OCI-LY7 (cell line): ENCODE results near the gene IFT27. TPM values are rescaled to one million over a fixed set of nuclear protein-coding genes. Genes with fewer than 3 reads are reported as not detected.
A peak's percentile ranks its signal among the peaks of the same experiment; 100 is the strongest.

ENCODE experiments used
- Bru-seq: library from RNA; stranded (reverse); fragments of 400-500 nt; gene quantifications from one replicate; lab custom pipeline; 2021; lab: Mats Ljungman, UMichigan
- BruChase-seq, 2 experiments: library from RNA; stranded (reverse); fragments of 400-500 nt; gene quantifications; one replicate each; lab custom pipeline; 2021; lab: Mats Ljungman, UMichigan
- BruUV-seq: library from RNA; stranded (reverse); fragments of 400-500 nt; replicated peaks from 2 replicates; lab custom pipeline; 2021; lab: Mats Ljungman, UMichigan
- CTCF ChIA-PET: fragments of 300-600 bp; sonication (Branson Sonifier 250); formaldehyde crosslinking; loops from one replicate; lab custom pipeline; 2022; ENCODE audit warnings: antibody characterized with exemption; ENCODE audit not compliant: unreplicated experiment; lab: Charles Lee
- POLR2A ChIA-PET: fragments of 300-600 bp; sonication (Branson Sonifier 250); formaldehyde crosslinking; loops from one replicate; lab custom pipeline; 2022; ENCODE audit warnings: antibody characterized with exemption; lab: Charles Lee
- DNase-seq: peaks from one replicate; pipeline ENCODE4 v3.0.0-alpha.2; 2015; ENCODE audit warnings: low spot score
- H2AFZ ChIP-seq: fragments of 200-600 bp; sonication (generic), shearing (Covaris generic); 2 replicates; pipeline ENCODE4 v1.6.1; 2014; ENCODE audit warnings: mild to moderate bottlenecking, antibody characterized with exemption, low read length, moderate library complexity
- H3K27ac ChIP-seq: fragments of 200-600 bp; sonication (generic); 2 replicates; pipeline ENCODE4 v1.5.1; 2014; ENCODE audit warnings: mixed run types, low read depth, mild to moderate bottlenecking, moderate library complexity, low read length, inconsistent platforms; ENCODE audit not compliant: poor library complexity, severe bottlenecking
- H3K36me3 ChIP-seq: fragments of 200-600 bp; sonication (generic); 2 replicates; pipeline ENCODE4 v1.6.1; 2014; ENCODE audit warnings: mild to moderate bottlenecking, antibody characterized with exemption, low read length, moderate library complexity, mixed read lengths; ENCODE audit not compliant: insufficient read depth
- H3K4me1 ChIP-seq: fragments of 200-600 bp; sonication (generic); 2 replicates; pipeline ENCODE4 v1.5.1; 2014; ENCODE audit warnings: mild to moderate bottlenecking, low read length; ENCODE audit not compliant: insufficient read depth, poor library complexity, severe bottlenecking
- H3K4me2 ChIP-seq: fragments of 200-600 bp; sonication (generic); 2 replicates; pipeline ENCODE4 v1.6.1; 2014; ENCODE audit warnings: mild to moderate bottlenecking, low read length
- H3K4me3 ChIP-seq: fragments of 200-600 bp; sonication (generic); 2 replicates; pipeline ENCODE4 v1.5.1; 2014; ENCODE audit warnings: mild to moderate bottlenecking, low read depth, low read length; ENCODE audit not compliant: poor library complexity, severe bottlenecking
- H3K79me2 ChIP-seq: fragments of 200-600 bp; sonication (generic); 2 replicates; pipeline ENCODE4 v1.6.1; 2016; ENCODE audit warnings: low read depth, mild to moderate bottlenecking, low read length, moderate library complexity, mixed read lengths; ENCODE audit not compliant: insufficient read depth
- H3K9me2 ChIP-seq: fragments of 200-600 bp; sonication (generic); 2 replicates; pipeline ENCODE4 v1.6.1; 2016; ENCODE audit warnings: mild to moderate bottlenecking, low read length, mixed read lengths; ENCODE audit not compliant: insufficient read depth
- H3K9me3 ChIP-seq: fragments of 200-600 bp; sonication (generic); 2 replicates; pipeline ENCODE4 v1.6.1; 2014; ENCODE audit warnings: mild to moderate bottlenecking, mixed run types, low read length, mixed read lengths
- H4K20me1 ChIP-seq: fragments of 200-600 bp; sonication (generic); 2 replicates; pipeline ENCODE4 v1.6.1; 2014; ENCODE audit warnings: mild to moderate bottlenecking, antibody characterized with exemption, low read length, moderate library complexity, mixed read lengths; ENCODE audit not compliant: insufficient read depth
- EZH2phosphoT487 ChIP-seq: fragments of 200-600 bp; sonication (generic); IDR thresholded peaks from 2 replicates; pipeline ENCODE4 v1.6.1; 2018; ENCODE audit warnings: low read depth, borderline replicate concordance, mild to moderate bottlenecking, mixed run types, antibody characterized with exemption, low read length, moderate library complexity, mixed read lengths
- intact Hi-C: fragments of 100-400 bp; cut with micrococcal nuclease; formaldehyde crosslinking; loops from one replicate; pipeline ENCODE4 v1.10.0; 2022; ENCODE audit not compliant: unreplicated experiment
- long read RNA-seq: library from polyadenylated mRNA; stranded (forward); transcript quantifications from one replicate; pipeline ENCODE4 v2.0.0, GENCODE V29; 2022
- total RNA-seq, 2 experiments: library from RNA; depleted of rRNA in 1 of 2; stranded (reverse); fragments of >200 nt in 1 of 2; shearing (Covaris generic) in 1 of 2; gene quantifications; 2 replicates each; pipeline ENCODE4 v1.2.3, GENCODE V29; 2014 to 2022
- TF ChIP-seq, protein P1 (sequence below): fragments of 200-600 bp; sonication (generic); conservative IDR thresholded peaks from 2 replicates; pipeline ENCODE4 v1.5.1; 2014; ENCODE audit warnings: mild to moderate bottlenecking, antibody characterized with exemption, low read length, moderate library complexity, mixed read lengths

Gene IFT27, protein sequence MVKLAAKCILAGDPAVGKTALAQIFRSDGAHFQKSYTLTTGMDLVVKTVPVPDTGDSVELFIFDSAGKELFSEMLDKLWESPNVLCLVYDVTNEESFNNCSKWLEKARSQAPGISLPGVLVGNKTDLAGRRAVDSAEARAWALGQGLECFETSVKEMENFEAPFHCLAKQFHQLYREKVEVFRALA
- 18.3 and 22.1 TPM in 2 replicates for total RNA-seq (2014; rRNA removed; shearing (Covaris generic))
- 50.0 and 53.9 TPM in 2 replicates for total RNA-seq (2022)
- percentile 56 among the genes with signal in this experiment for Bru-seq, nascent RNA
- BruChase-seq, experiment 1, labeled RNA remaining after a 6-hour chase: percentile 71 among the genes with signal in this experiment
- percentile 69 among the genes with signal in this experiment for BruChase-seq, experiment 2, labeled RNA remaining after a 2-hour chase
- long read RNA-seq, transcript IFT27-205 (7 exons, 1,095 nt): major isoform, 65 of 94 reads
- long read RNA-seq, partial matches to known transcripts: 19 of 94 reads
- long read RNA-seq, other reads (novel, unspliced or antisense): 9 of 94 reads

DNA sequence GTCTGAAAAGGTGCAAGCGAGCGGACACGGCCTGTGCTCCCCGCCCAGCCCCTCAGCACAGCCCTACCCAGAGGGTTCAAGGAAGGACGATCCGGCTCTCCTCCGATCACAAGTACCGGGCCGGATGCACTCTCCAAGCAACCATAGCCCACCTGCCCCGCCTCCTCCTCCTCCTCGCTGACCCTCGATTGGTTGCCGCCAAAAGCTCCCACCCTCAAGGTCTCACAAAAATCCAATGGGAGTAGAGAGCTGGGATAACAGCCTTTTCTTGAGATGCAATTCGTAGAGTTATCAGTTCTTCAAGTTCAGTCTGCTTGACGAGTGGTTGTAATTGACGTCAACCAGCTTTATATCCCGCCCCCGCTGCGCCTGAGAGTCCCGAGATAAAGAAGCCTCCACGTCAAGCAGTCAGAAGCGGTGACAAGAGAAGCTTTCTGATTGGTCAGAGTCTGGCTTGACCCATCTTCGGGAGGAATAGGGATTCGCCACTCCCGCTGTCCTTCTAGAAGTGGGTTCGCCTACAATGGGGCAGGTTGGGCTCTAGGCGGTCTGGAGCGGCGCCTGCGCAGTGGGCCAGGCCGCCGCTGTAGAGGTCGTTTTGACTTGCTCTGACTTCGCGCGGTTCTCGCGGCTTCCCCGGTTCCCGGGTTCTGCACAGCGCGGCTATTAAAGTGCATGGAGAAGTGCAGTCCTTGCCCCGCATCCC is at the start of gene IFT27:
Gene IFT27, minus strand, starts transcription at position 156 of the 706 bp plus-strand sequence. CDS start 412 bp downstream, outside the sequence.
- intact Hi-C loops: no loop called here
- Histone ChIP-seq H3K9me3 (no peaks in the 10 kb centered on the region; the same call in 1 of the 2 replicates), H3K79me2 (no peaks in the 10 kb centered on the region), H4K20me1 (no peaks in the 10 kb centered on the region), H3K4me3 (peak within 1 kb of the TSS; percentile 76), H2AFZ (peak within 1 kb of the TSS; percentile 83), H3K9me2 (no peaks in the 10 kb centered on the region), H3K27ac (no peak within 1 kb of the TSS), H3K36me3 (no peaks in the 10 kb centered on the region), H3K4me1 (peaks cover 15% of the 10 kb centered on the region), H3K4me2 (peak within 1 kb of the TSS; percentile 75)
- CTCF ChIA-PET: interaction anchor here (0.8 to 1.3 kb wide), 5 partner anchors 19 to 245 kb away, joined by 3 to 4 read pairs (median 3); no protein-coding TSS in a partner anchor
- no peak for TF ChIP-seq EZH2phosphoT487
- TF ChIP-seq, protein P1, sequence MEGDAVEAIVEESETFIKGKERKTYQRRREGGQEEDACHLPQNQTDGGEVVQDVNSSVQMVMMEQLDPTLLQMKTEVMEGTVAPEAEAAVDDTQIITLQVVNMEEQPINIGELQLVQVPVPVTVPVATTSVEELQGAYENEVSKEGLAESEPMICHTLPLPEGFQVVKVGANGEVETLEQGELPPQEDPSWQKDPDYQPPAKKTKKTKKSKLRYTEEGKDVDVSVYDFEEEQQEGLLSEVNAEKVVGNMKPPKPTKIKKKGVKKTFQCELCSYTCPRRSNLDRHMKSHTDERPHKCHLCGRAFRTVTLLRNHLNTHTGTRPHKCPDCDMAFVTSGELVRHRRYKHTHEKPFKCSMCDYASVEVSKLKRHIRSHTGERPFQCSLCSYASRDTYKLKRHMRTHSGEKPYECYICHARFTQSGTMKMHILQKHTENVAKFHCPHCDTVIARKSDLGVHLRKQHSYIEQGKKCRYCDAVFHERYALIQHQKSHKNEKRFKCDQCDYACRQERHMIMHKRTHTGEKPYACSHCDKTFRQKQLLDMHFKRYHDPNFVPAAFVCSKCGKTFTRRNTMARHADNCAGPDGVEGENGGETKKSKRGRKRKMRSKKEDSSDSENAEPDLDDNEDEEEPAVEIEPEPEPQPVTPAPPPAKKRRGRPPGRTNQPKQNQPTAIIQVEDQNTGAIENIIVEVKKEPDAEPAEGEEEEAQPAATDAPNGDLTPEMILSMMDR: no peak
- POLR2A ChIA-PET: interaction anchor here (0.5 to 1.8 kb wide), 8 partner anchors 10 to 294 kb away, joined by 3 to 9 read pairs (median 7); partner anchors contain the start of gene TXN2
- peak; percentile 99 for DNase-seq
- BruUV-seq: no TSS peak

DNA sequence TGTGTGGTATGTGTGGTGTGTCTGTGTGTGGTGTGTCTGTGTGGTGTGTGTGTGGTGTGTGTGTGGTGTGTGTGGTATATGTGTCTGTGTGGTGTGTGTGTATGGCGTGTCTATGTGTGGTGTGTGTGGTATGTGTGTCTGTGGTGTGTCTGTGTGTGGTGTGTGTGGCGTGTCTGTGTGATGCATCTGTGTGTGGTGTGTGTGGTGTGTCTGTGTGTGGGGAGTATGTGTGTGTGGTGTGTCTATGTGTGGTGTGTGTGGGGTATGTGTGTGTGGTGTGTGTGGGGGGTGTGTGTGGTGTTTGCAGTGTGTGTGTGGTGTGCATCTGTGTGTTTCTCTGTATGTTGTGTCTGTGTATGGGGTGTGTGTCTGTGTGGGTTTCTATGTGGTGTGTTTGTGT is 48.7 kb upstream of the IFT27 start:
- Histone ChIP-seq H3K9me2 (no peaks in the 10 kb centered on the region), H3K9me3 (no peaks in the 10 kb centered on the region), H3K27ac (no peak overlapping the region), H3K36me3 (no peaks in the 10 kb centered on the region), H3K4me1 (no peaks in the 10 kb centered on the region), H2AFZ (no peak overlapping the region), H3K4me3 (no peak overlapping the region), H3K79me2 (no peaks in the 10 kb centered on the region), H3K4me2 (no peak overlapping the region), H4K20me1 (no peaks in the 10 kb centered on the region)
- CTCF ChIA-PET: no interaction called here
- intact Hi-C loops: no loop called here
- no TSS peak for BruUV-seq
- DNase-seq: no peak
- no peak for TF ChIP-seq EZH2phosphoT487
- TF ChIP-seq, protein P1: no peak
- POLR2A ChIA-PET: no interaction called here
